GM21526 (cell line): ENCODE measurements around the gene DDX54.
"Not testable (repeated sequence)": the region's sequence is repeated elsewhere in the genome, so short reads cannot be mapped to it uniquely, and the experiment has no call there.

Source experiments
- ATAC-seq: cut with Tn5 transposase; IDR thresholded peaks from one replicate; pipeline ENCODE4 v1.9.1; 2021; ENCODE audit warnings: moderate library complexity; ENCODE audit not compliant: unreplicated experiment, low FRiP score

The DDX54 gene

GRCh38 chr12:113129664-113130456 lies 55.4 kb downstream of the DDX54 start:
- ATAC-seq, result no peak

GRCh38 chr12:113128802-113129663 lies 56.2 kb downstream of the DDX54 start:
- ATAC-seq, result no peak

GRCh38 chr12:113127791-113128199 lies 57.5 kb downstream of the DDX54 start:
- no peak for ATAC-seq

- no peak for ATAC-seq
These were observed 64.5 kb downstream of the DDX54 start for GRCh38 chr12:113120670-113121370.

- ATAC-seq, result no peak
These were observed 65.2 kb downstream of the DDX54 start for GRCh38 chr12:113119980-113120669.

GRCh38 chr12:113118142-113118541 lies 67.1 kb downstream of the DDX54 start:
- ATAC-seq, result no peak

GRCh38 chr12:113117684-113118083 lies 67.6 kb downstream of the DDX54 start:
- not testable (repeated sequence) for ATAC-seq

- ATAC-seq, result no peak
These were observed 68.4 kb downstream of the DDX54 start for GRCh38 chr12:113116875-113117274.

- no peak for ATAC-seq
These were observed 69.7 kb downstream of the DDX54 start for GRCh38 chr12:113115455-113116126.

- ATAC-seq, result no peak
These were observed 70.7 kb downstream of the DDX54 start for GRCh38 chr12:113114447-113115178.

- ATAC-seq, result no peak
These were observed 71.9 kb downstream of the DDX54 start for GRCh38 chr12:113113397-113113796.

- no peak for ATAC-seq
These were observed 73.0 kb downstream of the DDX54 start for GRCh38 chr12:113112043-113112899.

- no peak for ATAC-seq
These were observed 74.0 kb downstream of the DDX54 start for GRCh38 chr12:113111247-113111646.

GRCh38 chr12:113109872-113110599 lies 75.2 kb downstream of the DDX54 start:
- no peak for ATAC-seq

GRCh38 chr12:113109360-113109759 lies 75.9 kb downstream of the DDX54 start:
- no peak for ATAC-seq

GRCh38 chr12:113108308-113108707 lies 77.0 kb downstream of the DDX54 start:
- ATAC-seq, result no peak
